Lower leg skin (tissue), 3 donors: ENCODE data around the gene RYR2.

Experiments used
- POLR2A ChIP-seq, 2 donors: fragments of 450-650 bp; IDR thresholded peaks; one replicate each; pipeline ENCODE4 v1.6.1; 2016 to 2017; ENCODE audit warnings: antibody characterized with exemption in 2 of 2, mild to moderate bottlenecking in 1 of 2, moderate library complexity in 1 of 2
- TF ChIP-seq, protein P1 (sequence below), 3 donors: fragments of 450-650 bp; IDR thresholded peaks; one replicate each; pipeline ENCODE4 v1.5.1; 2016; ENCODE audit warnings: antibody characterized with exemption in 3 of 3, mild to moderate bottlenecking in 3 of 3, moderate library complexity in 2 of 3

DNA sequence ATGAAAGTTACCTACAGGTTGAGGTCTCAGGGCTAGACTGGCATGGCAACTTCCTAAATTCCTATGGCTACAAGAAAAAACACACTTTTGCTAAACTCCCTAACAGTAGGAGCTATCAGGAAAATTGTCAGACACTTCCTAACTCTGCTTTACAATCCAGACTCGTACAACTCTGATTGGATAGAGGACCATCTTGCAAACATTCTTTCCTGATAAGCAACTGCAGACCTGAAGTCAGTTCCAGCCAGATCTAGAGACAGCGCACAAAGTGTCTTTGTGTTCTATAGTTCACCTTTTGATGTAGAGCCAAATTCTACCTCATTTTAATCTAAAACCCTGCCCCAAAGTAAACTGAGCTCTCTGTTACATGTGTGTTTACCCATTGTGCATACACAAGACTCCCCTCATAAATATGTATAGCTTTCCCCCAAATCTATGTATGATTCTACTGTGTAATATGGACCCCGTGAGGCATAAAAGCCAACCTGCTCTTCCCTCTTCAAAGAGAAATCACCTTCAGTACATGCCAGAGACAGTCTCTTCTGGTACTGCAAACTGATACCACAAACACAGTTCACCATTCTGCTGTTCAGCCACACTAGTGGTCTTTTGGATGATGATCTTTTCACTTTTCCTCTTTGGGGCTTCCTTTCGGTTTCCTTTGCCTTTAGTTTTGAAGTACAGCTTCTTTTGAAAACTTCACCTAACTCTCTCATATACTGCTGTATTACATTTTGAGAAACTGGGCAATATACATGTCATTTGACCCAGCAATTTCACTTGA, 827.0 kb downstream of the RYR2 start:
- TF ChIP-seq, protein P1, sequence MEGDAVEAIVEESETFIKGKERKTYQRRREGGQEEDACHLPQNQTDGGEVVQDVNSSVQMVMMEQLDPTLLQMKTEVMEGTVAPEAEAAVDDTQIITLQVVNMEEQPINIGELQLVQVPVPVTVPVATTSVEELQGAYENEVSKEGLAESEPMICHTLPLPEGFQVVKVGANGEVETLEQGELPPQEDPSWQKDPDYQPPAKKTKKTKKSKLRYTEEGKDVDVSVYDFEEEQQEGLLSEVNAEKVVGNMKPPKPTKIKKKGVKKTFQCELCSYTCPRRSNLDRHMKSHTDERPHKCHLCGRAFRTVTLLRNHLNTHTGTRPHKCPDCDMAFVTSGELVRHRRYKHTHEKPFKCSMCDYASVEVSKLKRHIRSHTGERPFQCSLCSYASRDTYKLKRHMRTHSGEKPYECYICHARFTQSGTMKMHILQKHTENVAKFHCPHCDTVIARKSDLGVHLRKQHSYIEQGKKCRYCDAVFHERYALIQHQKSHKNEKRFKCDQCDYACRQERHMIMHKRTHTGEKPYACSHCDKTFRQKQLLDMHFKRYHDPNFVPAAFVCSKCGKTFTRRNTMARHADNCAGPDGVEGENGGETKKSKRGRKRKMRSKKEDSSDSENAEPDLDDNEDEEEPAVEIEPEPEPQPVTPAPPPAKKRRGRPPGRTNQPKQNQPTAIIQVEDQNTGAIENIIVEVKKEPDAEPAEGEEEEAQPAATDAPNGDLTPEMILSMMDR (IDR thresholded peaks at IDR 0.05) = no peak
- TF ChIP-seq POLR2A (IDR thresholded peaks at IDR 0.05) = no peak
